IMR-90 (cell line): ENCODE results near the gene MAFB. TPM values are rescaled to one million over a fixed set of nuclear protein-coding genes. Genes with fewer than 3 reads are reported as not detected.

Source experiments
- ATAC-seq: fragments of 200-7000 bp; cut with Tn5 transposase; 2 replicates; pipeline ENCODE4 v1.9.1; 2020; ENCODE audit warnings: low read depth, mild to moderate bottlenecking, moderate library complexity
- BruUV-seq: library from RNA; stranded (reverse); fragments of 400-500 nt; replicated peaks from 2 replicates; lab custom pipeline; 2021; lab: Mats Ljungman, UMichigan
- CTCF ChIA-PET: fragments of 300-600 bp; formaldehyde crosslinking; extraction: SDS; loops from one replicate; lab custom pipeline; 2021; ENCODE audit warnings: antibody characterized with exemption; lab: Yijun Ruan, JAX
- POLR2A ChIA-PET: fragments of 300-600 bp; sonication (Branson Sonifier 250); formaldehyde crosslinking; loops from one replicate; lab custom pipeline; 2022; ENCODE audit warnings: antibody characterized with exemption; ENCODE audit not compliant: unreplicated experiment; lab: Charles Lee
- DNase-seq: peaks from one replicate; pipeline ENCODE4 v3.0.0; 2013
- H2AFZ ChIP-seq: replicated peaks from 2 replicates; pipeline ENCODE3; 2013; ENCODE audit warnings: low read length, mild to moderate bottlenecking; ENCODE audit not compliant: poor library complexity
- H2AK5ac ChIP-seq: 2 replicates; pipeline ENCODE4 v1.6.1; 2013; ENCODE audit warnings: low read depth, low read length, inconsistent platforms
- H2AK9ac ChIP-seq: replicated peaks from 2 replicates; pipeline ENCODE3; 2013; ENCODE audit warnings: mild to moderate bottlenecking, low read depth, low read length, moderate library complexity; ENCODE audit not compliant: poor library complexity
- H2BK120ac ChIP-seq: 2 replicates; pipeline ENCODE4 v1.6.1; 2013; ENCODE audit warnings: low read depth, low read length, inconsistent platforms
- H2BK15ac ChIP-seq: 3 replicates; pipeline ENCODE4 v1.6.1; 2013; ENCODE audit warnings: low read depth, low read length, inconsistent platforms
- H2BK20ac ChIP-seq: 2 replicates; pipeline ENCODE4 v1.6.1; 2013; ENCODE audit warnings: low read depth, mild to moderate bottlenecking, inconsistent platforms, low read length, moderate library complexity
- H2BK5ac ChIP-seq: 2 replicates; pipeline ENCODE4 v1.6.1; 2013; ENCODE audit warnings: mild to moderate bottlenecking, low read depth, low read length, inconsistent platforms; ENCODE audit not compliant: poor library complexity, severe bottlenecking
- H3K14ac ChIP-seq: replicated peaks from 2 replicates; pipeline ENCODE4 v1.6.1; 2013; ENCODE audit warnings: low read depth, low read length, inconsistent platforms
- H3K18ac ChIP-seq: 2 replicates; pipeline ENCODE4 v1.6.1; 2013; ENCODE audit warnings: low read depth, low read length, control low read depth
- H3K23ac ChIP-seq: 2 replicates; pipeline ENCODE4 v1.6.1; 2013; ENCODE audit warnings: low read depth, low read length, inconsistent platforms
- H3K27ac ChIP-seq: 2 replicates; pipeline ENCODE4 v1.5.1; 2013; ENCODE audit warnings: mild to moderate bottlenecking, control low read depth, low read length; ENCODE audit not compliant: insufficient read depth
- H3K27me3 ChIP-seq: 2 replicates; pipeline ENCODE4 v1.6.1; 2013; ENCODE audit warnings: low read length; ENCODE audit not compliant: control insufficient read depth, insufficient read depth
- H3K36me3 ChIP-seq: 2 replicates; pipeline ENCODE4 v1.6.1; 2013; ENCODE audit warnings: low read length, mixed read lengths; ENCODE audit not compliant: control insufficient read depth, insufficient read depth
- H3K4ac ChIP-seq: 2 replicates; pipeline ENCODE4 v1.6.1; 2013; ENCODE audit warnings: low read depth, low read length, inconsistent platforms
- H3K4me1 ChIP-seq: 2 replicates; pipeline ENCODE4 v1.6.1; 2013; ENCODE audit warnings: low read length, mixed read lengths; ENCODE audit not compliant: control insufficient read depth, insufficient read depth
- H3K4me2 ChIP-seq: 2 replicates; pipeline ENCODE4 v1.6.1; 2013; ENCODE audit warnings: low read depth, mild to moderate bottlenecking, control low read depth, low read length, moderate library complexity
- H3K4me3 ChIP-seq: 2 replicates; pipeline ENCODE4 v1.5.1; 2013; ENCODE audit warnings: low read depth, mild to moderate bottlenecking, control low read depth, low read length, moderate library complexity; ENCODE audit not compliant: insufficient read depth
- H3K56ac ChIP-seq: 2 replicates; pipeline ENCODE4 v1.6.1; 2013; ENCODE audit warnings: low read length, inconsistent platforms; ENCODE audit not compliant: insufficient read depth; ENCODE audit errors: extremely low read depth
- H3K79me1 ChIP-seq, 2 experiments: 2 replicates each; pipeline ENCODE4 v1.6.1; 2013; ENCODE audit warnings: low read length in 2 of 2, inconsistent platforms in 1 of 2, low read depth in 1 of 2
- H3K9ac ChIP-seq: 2 replicates; pipeline ENCODE4 v1.6.1; 2013; ENCODE audit warnings: low read depth, low read length, control low read depth
- H3K9me1 ChIP-seq: 2 replicates; pipeline ENCODE4 v1.6.1; 2013; ENCODE audit warnings: low read length, inconsistent platforms; ENCODE audit not compliant: insufficient read depth
- H3K9me3 ChIP-seq: 2 replicates; pipeline ENCODE4 v1.6.1; 2013; ENCODE audit warnings: low read length; ENCODE audit not compliant: control insufficient read depth, insufficient read depth
- H4K20me1 ChIP-seq: 2 replicates; pipeline ENCODE4 v1.6.1; 2013; ENCODE audit warnings: low read length, inconsistent platforms; ENCODE audit not compliant: insufficient read depth
- H4K5ac ChIP-seq: 2 replicates; pipeline ENCODE4 v1.6.1; 2013; ENCODE audit warnings: mild to moderate bottlenecking, low read depth, low read length, control low read depth
- H4K8ac ChIP-seq, 2 experiments: 2 replicates each; pipeline ENCODE4 v1.6.1; 2013; ENCODE audit warnings: low read depth in 2 of 2, low read length in 2 of 2, control low read depth in 1 of 2, inconsistent platforms in 1 of 2
- H4K91ac ChIP-seq: 2 replicates; pipeline ENCODE4 v1.6.1; 2013; ENCODE audit warnings: low read depth, low read length, inconsistent platforms; ENCODE audit not compliant: insufficient read depth
- MAFK ChIP-seq: IDR thresholded peaks from 2 replicates; pipeline ENCODE4 v1.6.1; 2012; ENCODE audit warnings: low read depth, low read length, improper control_type of control experiment
- WGBS, 2 experiments: methylation state at CpG; one replicate each; pipeline versions ENCODE4 v1.1.5 to v1.1.7; 2013; ENCODE audit warnings: missing lambda C conversion rate in 2 of 2; ENCODE audit not compliant: insufficient read length in 1 of 2; ENCODE audit errors: extremely low coverage in 2 of 2; 5-methylcytosine and 5-hydroxymethylcytosine counted together
- dilution Hi-C: fragments of 300-500 bp; cut with HindIII; formaldehyde crosslinking; loops from one replicate; pipeline ENCODE4 v1.14.3; 2018; ENCODE audit warnings: low sequenced_read_pairs; ENCODE audit not compliant: unreplicated experiment
- in situ Hi-C: fragments of 300-500 bp; cut with MboI; formaldehyde crosslinking; loops from 3 replicates; pipeline ENCODE4 v1.14.3; 2019; ENCODE audit warnings: low sequenced_read_pairs, inconsistent platforms, mixed read lengths
- intact Hi-C: fragments of 100-400 bp; cut with micrococcal nuclease; formaldehyde crosslinking; loops from 2 replicates; pipeline ENCODE4 v1.10.0; 2022
- polyA plus RNA-seq, 3 experiments: library from polyadenylated mRNA; depleted of rRNA; stranded (reverse); fragments of >200 nt; gene quantifications; 2 replicates each; pipeline ENCODE4 v1.2.3, GENCODE V29; 2012; ENCODE audit warnings: low replicate concordance in 1 of 3
- total RNA-seq: library from RNA; depleted of rRNA; stranded (reverse); fragments of >200 nt; gene quantifications from 2 replicates; pipeline ENCODE4 v1.2.3, GENCODE V29; 2012
- TF ChIP-seq, protein P1 (sequence below): fragments of 150-350 bp; IDR thresholded peaks from 2 replicates; pipeline ENCODE4 v1.6.1; 2016; ENCODE audit warnings: low read depth, mild to moderate bottlenecking, low read length, moderate library complexity, borderline replicate concordance

Gene MAFB
- total and polyA plus RNA-seq, 2 of the 4 experiments (the other 2 are of a cell fraction) = 0.07 TPM; not detected in 1

- Histone ChIP-seq H3K4me1 (no peaks in the 10 kb centered on the region), H3K9me3 (no peaks in the 10 kb centered on the region), H3K36me3 (no peaks in the 10 kb centered on the region), H3K27me3 (no peaks in the 10 kb centered on the region; the same call in 1 of the 2 replicates), H3K4me2 (no peak overlapping the region), H3K23ac (no peak overlapping the region), H2BK5ac (no peak overlapping the region), H2AK5ac (no peak overlapping the region), H4K5ac (no peak overlapping the region), H2BK20ac (no peak overlapping the region), H2BK120ac (no peak overlapping the region), H3K4me3 (no peak overlapping the region), H3K4ac (no peak overlapping the region), H4K20me1 (no peaks in the 10 kb centered on the region), H3K56ac (no peak overlapping the region), H3K9ac (no peak overlapping the region), H3K27ac (no peak overlapping the region), H2AK9ac (no peak overlapping the region), H4K8ac (no peak overlapping the region), H3K79me1 (no peaks in the 10 kb centered on the region), H3K18ac (no peak overlapping the region), H2BK15ac (no peak overlapping the region), H4K91ac (no peak overlapping the region), H2AFZ (no peak overlapping the region), H3K14ac (no peak overlapping the region), H3K9me1 (no peaks in the 10 kb centered on the region; the same call in 1 of the 2 replicates)
- intact Hi-C loops (no loop called here), dilution Hi-C loops (no loop called here), in situ Hi-C loops (no loop called here)
- 34% methylated on average over 2 of the region's 8 CpGs; no CpG with 5 or more reads in 1 of the 2 experiments for WGBS, 2 experiments
- ChIA-PET POLR2A (no interaction called here), CTCF (no interaction called here)
- BruUV-seq = no TSS peak
- DNase-seq (no peak), ATAC-seq (no peak)
- TF ChIP-seq MAFK = 0 out of 2 replicates have a peak, but pooled peaks have one; percentile 31
- TF ChIP-seq, protein P1, sequence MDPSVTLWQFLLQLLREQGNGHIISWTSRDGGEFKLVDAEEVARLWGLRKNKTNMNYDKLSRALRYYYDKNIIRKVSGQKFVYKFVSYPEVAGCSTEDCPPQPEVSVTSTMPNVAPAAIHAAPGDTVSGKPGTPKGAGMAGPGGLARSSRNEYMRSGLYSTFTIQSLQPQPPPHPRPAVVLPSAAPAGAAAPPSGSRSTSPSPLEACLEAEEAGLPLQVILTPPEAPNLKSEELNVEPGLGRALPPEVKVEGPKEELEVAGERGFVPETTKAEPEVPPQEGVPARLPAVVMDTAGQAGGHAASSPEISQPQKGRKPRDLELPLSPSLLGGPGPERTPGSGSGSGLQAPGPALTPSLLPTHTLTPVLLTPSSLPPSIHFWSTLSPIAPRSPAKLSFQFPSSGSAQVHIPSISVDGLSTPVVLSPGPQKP = no peak
These were observed 15.0 kb upstream of the MAFB start for GRCh38 chr20:40703975-40704530.
